Fibroblast of skin of right biceps (primary cell): ENCODE measurements around the gene ABI2.

ENCODE experiments used
- DNase-seq: peaks from one replicate; pipeline ENCODE4 v3.0.0-alpha.2; 2013

Gene ABI2

DNA sequence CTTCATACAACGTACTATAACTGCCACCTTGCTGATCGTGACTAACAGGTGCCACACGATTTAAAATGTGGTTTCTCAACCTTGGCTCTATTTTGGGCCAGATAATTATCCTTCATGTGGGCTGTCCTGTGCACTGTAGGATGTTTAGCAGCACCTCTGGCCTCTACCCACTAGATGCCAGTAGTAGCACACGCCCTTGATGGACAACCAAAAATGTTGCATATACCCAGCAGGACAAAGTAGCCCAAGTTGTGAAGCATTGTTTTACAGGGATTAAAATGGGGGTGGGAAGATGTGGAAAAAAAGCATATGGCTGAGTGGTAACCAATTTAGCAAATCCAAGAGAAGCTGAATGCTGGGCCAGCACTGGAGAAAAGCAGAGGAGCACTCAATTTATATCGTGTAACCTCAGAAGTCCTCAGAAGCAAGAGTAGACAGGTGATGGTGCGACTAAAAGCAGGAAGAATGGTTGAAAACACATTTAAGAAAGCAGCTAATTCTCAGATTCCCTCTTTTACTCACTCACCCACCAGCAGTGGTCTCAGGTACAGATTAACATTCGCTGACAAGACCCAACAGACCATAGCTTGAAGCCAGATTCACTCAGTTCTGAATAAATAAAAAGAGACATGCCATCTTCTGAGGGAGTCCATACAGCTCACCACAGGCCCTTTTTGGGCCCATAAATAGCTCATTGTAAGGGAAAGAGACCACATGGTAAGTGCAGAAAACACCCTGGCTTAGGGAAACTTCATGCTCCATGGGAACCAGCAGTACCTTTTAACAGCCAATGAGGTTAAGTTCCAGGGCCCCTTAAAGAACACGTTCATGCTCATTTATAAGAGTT, 156.3 kb downstream of the ABI2 start:
- peak; percentile 21 for DNase-seq

- DNase-seq = no peak
Measured at GRCh38 chr2:203489531-203489930, 161.3 kb downstream of the ABI2 start.

GRCh38 chr2:203490391-203490790, 162.2 kb downstream of the ABI2 start:
- no peak for DNase-seq

GRCh38 chr2:203492965-203493364, 164.8 kb downstream of the ABI2 start:
- no peak for DNase-seq
